LNCaP clone FGC (cell line): Measurements from ENCODE around the gene NPAS4.

Experiments
- DNase-seq: peaks from one replicate; pipeline ENCODE4 v3.0.0-alpha.2; 2011; ENCODE audit warnings: low read depth
- H3K4me3 ChIP-seq: 2 replicates; pipeline ENCODE4 v1.5.1; 2011; ENCODE audit warnings: mild to moderate bottlenecking, low read depth, low read length, control low read depth
- CTCF ChIP-seq: IDR thresholded peaks from 2 replicates; pipeline ENCODE4 v1.5.1; 2012; ENCODE audit warnings: mild to moderate bottlenecking; ENCODE audit not compliant: control insufficient read depth, insufficient read depth; ENCODE audit errors: extremely low read depth

The NPAS4 gene

GRCh38 chr11:66411323-66411722 is 9.5 kb upstream of the NPAS4 start:
- H3K4me3 ChIP-seq = no peak overlapping the region
- no peak for TF ChIP-seq CTCF
- no peak for DNase-seq

GRCh38 chr11:66412110-66412509 is 8.7 kb upstream of the NPAS4 start:
- no peak for TF ChIP-seq CTCF
- H3K4me3 ChIP-seq = no peak overlapping the region
- no peak for DNase-seq

DNA sequence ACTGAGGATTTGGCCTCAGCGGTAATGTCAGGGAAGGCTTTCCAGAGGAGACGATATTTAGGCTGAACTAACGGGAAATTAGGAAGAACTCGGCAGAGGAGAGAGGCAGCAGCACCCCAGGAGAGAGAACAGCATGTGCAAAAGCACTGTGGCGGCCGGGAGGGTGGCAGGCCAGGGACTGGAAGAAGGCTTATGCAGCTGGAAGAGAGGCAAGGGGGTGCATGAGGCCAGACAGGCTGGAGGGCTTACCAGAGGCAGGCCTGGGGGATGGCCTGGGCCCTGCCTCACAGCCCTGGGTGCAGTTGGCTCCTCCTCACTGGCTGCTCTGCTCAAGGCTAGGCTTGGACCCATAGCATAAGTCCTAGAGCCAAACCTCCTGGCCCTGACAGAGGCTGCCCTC is 7.7 kb upstream of the NPAS4 start:
- TF ChIP-seq CTCF = no peak
- no peak overlapping the region for H3K4me3 ChIP-seq
- no peak for DNase-seq

GRCh38 chr11:66414120-66414934 is 6.5 kb upstream of the NPAS4 start:
- DNase-seq = no peak
- no peak overlapping the region for H3K4me3 ChIP-seq
- TF ChIP-seq CTCF = no peak

DNA sequence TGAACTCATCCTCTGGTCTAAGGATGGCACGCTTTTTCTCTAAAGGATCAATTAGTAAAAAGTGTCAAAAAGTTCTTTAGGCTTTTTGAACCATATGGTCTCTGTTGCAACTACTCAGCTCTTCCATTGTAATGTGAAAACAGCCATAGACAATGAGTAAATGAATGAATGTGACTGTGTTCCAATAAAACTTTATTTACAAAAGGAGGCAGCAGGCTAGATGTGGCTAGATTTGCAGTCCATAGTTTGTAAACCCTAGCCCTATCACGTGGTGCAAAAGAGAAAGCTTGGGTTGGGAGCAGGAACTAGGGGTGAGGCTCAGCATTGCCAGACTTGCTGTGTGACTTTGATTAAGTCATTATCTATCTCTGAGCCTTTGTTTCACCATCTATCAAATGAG is 5.4 kb upstream of the NPAS4 start:
- TF ChIP-seq CTCF = no peak
- H3K4me3 ChIP-seq = no peak overlapping the region
- no peak for DNase-seq

DNA sequence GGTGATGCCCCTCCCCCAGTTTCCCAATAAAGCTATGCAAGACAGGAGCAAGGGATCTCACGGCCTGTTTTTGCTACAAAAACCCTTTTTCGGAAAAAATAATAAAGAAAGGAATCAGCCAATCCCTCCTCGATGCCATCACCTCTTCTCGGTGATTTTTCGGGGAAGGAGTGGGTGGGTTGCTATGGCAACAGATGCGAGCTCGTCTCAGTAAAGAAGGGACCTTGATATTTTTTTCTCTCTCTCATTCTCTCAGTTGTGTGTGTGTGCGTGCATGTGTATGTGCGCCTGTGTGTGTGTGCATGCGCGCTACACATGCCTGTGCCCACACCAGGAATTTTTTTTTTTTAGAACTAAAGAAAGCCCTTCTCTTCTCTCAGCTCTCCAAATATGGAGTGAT is 3.8 kb upstream of the NPAS4 start:
- H3K4me3 ChIP-seq = no peak overlapping the region
- DNase-seq = no peak
- no peak for TF ChIP-seq CTCF
